ENCODE measurements around the gene PSMA5. TPM values are rescaled to one million over a fixed set of nuclear protein-coding genes. Genes with fewer than 3 reads are reported as not detected.

PSMA5 gene
- total and polyA plus RNA-seq, 10 donors, result 29.9 to 87.0 (median 61.7) TPM

DNA sequence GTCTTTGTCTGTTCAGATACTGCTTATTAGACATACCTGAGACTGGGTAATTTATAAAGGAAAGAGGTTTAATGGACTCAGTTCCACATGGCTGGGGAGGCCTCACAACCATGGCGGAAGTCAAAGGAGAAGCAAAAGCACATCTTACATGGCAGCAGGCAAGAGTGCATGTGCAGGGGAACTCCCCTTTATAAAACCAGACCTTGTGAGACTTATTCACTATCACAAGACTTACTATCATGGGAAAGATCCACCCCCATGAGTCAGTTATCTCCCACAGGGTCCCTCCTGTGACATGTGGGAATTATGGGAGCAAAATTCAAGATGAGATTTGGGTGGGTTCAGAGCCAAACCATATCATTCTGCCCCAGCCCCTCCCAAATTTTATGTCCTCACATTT lies 7.1 kb upstream of the PSMA5 start:
- Histone ChIP-seq H3K9me3 (no peaks in the 10 kb centered on the region), H3K4me1 (no peaks in the 10 kb centered on the region), H3K27me3 (replicated peaks in 1 of 7) (peaks cover 0 to 11% (median 0%) of the 10 kb centered on the region in 7 donors), H3K4me3 (no peak overlapping the region), H3K36me3 (no peaks in the 10 kb centered on the region), H3K27ac (no peak overlapping the region)
- 91 to 100% (median 95%) methylated on average over 1 of the region's 1 CpG for WGBS, 5 donors
- intact Hi-C loops (cut with DNase I; ENCODE audit: low total_unique reads), result no loop called here
- DNase-seq, result no peak
- TF ChIP-seq POLR2A (IDR thresholded peaks at IDR 0.05), result no peak
- no peak for TF ChIP-seq POLR2AphosphoS5 (IDR thresholded peaks at IDR 0.05)
- TF ChIP-seq CTCF (IDR thresholded peaks at IDR 0.05 in 8 of 11, conservative IDR thresholded peaks at IDR 0.05 in 3 of 11), result no peak

DNA sequence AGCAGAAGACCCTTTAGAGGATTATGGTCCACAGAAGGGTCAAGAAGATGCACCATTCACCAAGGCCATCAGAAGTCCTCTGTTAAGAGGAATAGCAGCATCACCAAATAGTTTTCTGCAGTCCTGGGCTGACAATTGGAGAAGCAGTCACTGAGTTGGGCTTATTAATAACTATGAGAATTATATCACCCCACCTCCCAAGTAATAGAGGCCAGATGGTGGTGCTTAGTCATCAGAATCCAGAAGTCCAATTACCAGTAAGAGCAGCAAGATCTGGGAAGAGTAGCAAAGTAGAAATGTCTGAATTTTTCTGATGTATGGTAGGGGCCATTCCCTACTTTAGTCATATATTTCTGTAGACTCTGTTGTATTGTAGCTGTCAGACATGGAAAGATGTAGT lies 6.1 kb upstream of the PSMA5 start:
- Histone ChIP-seq H3K4me1 (peaks cover 0 to 7% (median 6%) of the 10 kb centered on the region in 6 donors), H3K4me3 (no peak overlapping the region), H3K9me3 (no peaks in the 10 kb centered on the region), H3K36me3 (no peaks in the 10 kb centered on the region), H3K27me3 (replicated peaks in 1 of 7) (peaks cover 0 to 6% (median 0%) of the 10 kb centered on the region in 7 donors), H3K27ac (no peak overlapping the region)
- intact Hi-C loops (cut with DNase I; ENCODE audit: low total_unique reads), result no loop called here
- TF ChIP-seq POLR2AphosphoS5 (IDR thresholded peaks at IDR 0.05) (no peak), POLR2A (IDR thresholded peaks at IDR 0.05) (no peak), CTCF (IDR thresholded peaks at IDR 0.05 in 8 of 11, conservative IDR thresholded peaks at IDR 0.05 in 3 of 11) (no peak)
- DNase-seq, result no peak

DNA sequence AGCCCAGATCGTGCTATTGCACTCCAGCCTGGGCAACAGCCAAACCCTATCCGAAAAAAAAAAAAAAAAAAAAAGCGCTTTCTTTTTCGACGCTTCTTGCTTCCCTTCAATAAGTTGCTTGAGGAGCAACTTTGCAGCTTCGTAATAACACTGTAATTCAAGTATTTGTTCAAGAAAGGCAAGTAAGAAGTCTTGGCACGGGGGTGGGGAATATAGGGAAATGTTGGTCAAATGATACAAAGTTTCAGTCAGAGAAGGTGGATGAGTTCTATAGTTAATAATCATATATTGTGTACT lies 871 bp upstream of the PSMA5 start:
- intact Hi-C loops (cut with DNase I; ENCODE audit: low total_unique reads), result loop anchor here (2.0 to 10.0 kb wide), 2 partner anchors 56 to 108 kb away; partner anchors contain the start of genes ATXN7L2 and GPR61
- WGBS, 5 donors, result 8 to 10% (median 9%) methylated on average over 7 of the region's 7 CpGs

More for the DNA sequence above, 871 bp upstream of the PSMA5 start:
- H3K36me3 ChIP-seq, result peaks cover 0 to 6% (median 0%) of the 10 kb centered on the region in 6 donors
- no peaks in the 10 kb centered on the region for H3K27me3 ChIP-seq (replicated peaks in 1 of 7)
- no peak for DNase-seq
- no peak for TF ChIP-seq POLR2AphosphoS5 (IDR thresholded peaks at IDR 0.05)
- TF ChIP-seq CTCF (IDR thresholded peaks at IDR 0.05 in 8 of 11, conservative IDR thresholded peaks at IDR 0.05 in 3 of 11), result no peak
- no peak for TF ChIP-seq POLR2A (IDR thresholded peaks at IDR 0.05)
- H3K9me3 ChIP-seq, result no peaks in the 10 kb centered on the region
- H3K4me1 ChIP-seq, result peaks cover 13 to 51% (median 44%) of the 10 kb centered on the region in 6 donors
- H3K4me3 ChIP-seq, result peak overlapping the region; percentile 71 to 99 (median 92)
- H3K27ac ChIP-seq, result peak overlapping the region; percentile 79 to 96 (median 90)
